Ectodermal cell (in vitro differentiated cells): ENCODE measurements around the gene COL6A1.

Source experiments
- H3K27ac ChIP-seq: 2 replicates; pipeline ENCODE4 v1.7.0; 2013; ENCODE audit warnings: mild to moderate bottlenecking, low read depth, low read length; ENCODE audit not compliant: insufficient read depth, poor library complexity, severe bottlenecking
- H3K27me3 ChIP-seq: 2 replicates; pipeline ENCODE4 v1.7.0; 2013; ENCODE audit warnings: mild to moderate bottlenecking, low read length; ENCODE audit not compliant: insufficient read depth, control insufficient read depth, poor library complexity, severe bottlenecking
- H3K36me3 ChIP-seq: one replicate; pipeline ENCODE4 v1.7.0; 2013; ENCODE audit warnings: low read length; ENCODE audit not compliant: control insufficient read depth, insufficient read depth
- H3K4me1 ChIP-seq: one replicate; pipeline ENCODE4 v1.7.0; 2013; ENCODE audit warnings: low read length; ENCODE audit not compliant: control insufficient read depth, insufficient read depth
- H3K4me3 ChIP-seq: 2 replicates; pipeline ENCODE4 v1.7.0; 2013; ENCODE audit warnings: low read depth, low read length, control low read depth; ENCODE audit not compliant: insufficient read depth
- H3K9me3 ChIP-seq: 2 replicates; pipeline ENCODE4 v1.7.0; 2013; ENCODE audit warnings: mild to moderate bottlenecking, low read length, moderate library complexity; ENCODE audit not compliant: control insufficient read depth
- WGBS, 2 experiments: methylation state at CpG; one replicate each; pipeline ENCODE4 v1.1.7; 2013; ENCODE audit warnings: missing lambda C conversion rate in 2 of 2; 5-methylcytosine and 5-hydroxymethylcytosine counted together

The COL6A1 gene

GRCh38 chr21:46028573-46029091, 47.1 kb downstream of the COL6A1 start:
- WGBS, 2 experiments = 100% methylated on average over 1 of the region's 1 CpG; no CpG with 5 or more reads in 1 of the 2 experiments
- H3K4me3 ChIP-seq = no peak overlapping the region
- H3K27ac ChIP-seq = no peak overlapping the region
- no peaks in the 10 kb centered on the region for H3K27me3 ChIP-seq
- H3K9me3 ChIP-seq = peaks cover 3% of the 10 kb centered on the region
- no peaks in the 10 kb centered on the region for H3K36me3 ChIP-seq
- H3K4me1 ChIP-seq = peaks cover 1% of the 10 kb centered on the region

GRCh38 chr21:46029186-46029924, 47.8 kb downstream of the COL6A1 start:
- H3K4me1 ChIP-seq = no peaks in the 10 kb centered on the region
- H3K27ac ChIP-seq = no peak overlapping the region
- WGBS, 2 experiments = 85 to 90% methylated on average over 5 of the region's 5 CpGs

GRCh38 chr21:46031484-46031883, 49.9 kb downstream of the COL6A1 start:
- 92% methylated on average over 12 of the region's 12 CpGs for WGBS, 2 experiments

More at GRCh38 chr21:46029186-46029924, 47.8 kb downstream of the COL6A1 start:
- Histone ChIP-seq H3K9me3 (peaks cover 3% of the 10 kb centered on the region), H3K36me3 (no peaks in the 10 kb centered on the region), H3K4me3 (no peak overlapping the region), H3K27me3 (no peaks in the 10 kb centered on the region)

GRCh38 chr21:46032100-46032499, 50.5 kb downstream of the COL6A1 start:
- WGBS, 2 experiments = 87 to 98% methylated on average over 6 of the region's 6 CpGs
- no peaks in the 10 kb centered on the region for H3K4me1 ChIP-seq
- no peak overlapping the region for H3K4me3 ChIP-seq
- H3K9me3 ChIP-seq = peaks cover 3% of the 10 kb centered on the region
- no peak overlapping the region for H3K27ac ChIP-seq
- no peaks in the 10 kb centered on the region for H3K27me3 ChIP-seq
- H3K36me3 ChIP-seq = no peaks in the 10 kb centered on the region

More at GRCh38 chr21:46031484-46031883, 49.9 kb downstream of the COL6A1 start:
- peaks cover 3% of the 10 kb centered on the region for H3K9me3 ChIP-seq
- no peaks in the 10 kb centered on the region for H3K4me1 ChIP-seq
- no peaks in the 10 kb centered on the region for H3K27me3 ChIP-seq
- no peak overlapping the region for H3K4me3 ChIP-seq
- H3K36me3 ChIP-seq = no peaks in the 10 kb centered on the region
- H3K27ac ChIP-seq = no peak overlapping the region

- no peaks in the 10 kb centered on the region for H3K27me3 ChIP-seq
- no peaks in the 10 kb centered on the region for H3K4me1 ChIP-seq
- 92 to 93% methylated on average over 58 to 60 of the region's 64 CpGs for WGBS, 2 experiments
- H3K4me3 ChIP-seq = no peak overlapping the region
- no peak overlapping the region for H3K27ac ChIP-seq
- H3K9me3 ChIP-seq = peaks cover 3% of the 10 kb centered on the region
- no peaks in the 10 kb centered on the region for H3K36me3 ChIP-seq
Observed at GRCh38 chr21:46033410-46034400, 52.1 kb downstream of the COL6A1 start.

- no peaks in the 10 kb centered on the region for H3K27me3 ChIP-seq
- WGBS, 2 experiments = 92 to 93% methylated on average over 45 of the region's 45 CpGs
- H3K4me3 ChIP-seq = no peak overlapping the region
- no peaks in the 10 kb centered on the region for H3K4me1 ChIP-seq
- H3K36me3 ChIP-seq = no peaks in the 10 kb centered on the region
- H3K27ac ChIP-seq = no peak overlapping the region
- H3K9me3 ChIP-seq = no peaks in the 10 kb centered on the region
Observed at GRCh38 chr21:46035809-46036695, 54.5 kb downstream of the COL6A1 start.

GRCh38 chr21:46036696-46037330, 55.2 kb downstream of the COL6A1 start:
- no peak overlapping the region for H3K4me3 ChIP-seq
- H3K4me1 ChIP-seq = no peaks in the 10 kb centered on the region
- H3K27ac ChIP-seq = no peak overlapping the region
- no peaks in the 10 kb centered on the region for H3K27me3 ChIP-seq
- 94% methylated on average over 30 of the region's 30 CpGs for WGBS, 2 experiments
- H3K36me3 ChIP-seq = no peaks in the 10 kb centered on the region
- H3K9me3 ChIP-seq = no peaks in the 10 kb centered on the region

GRCh38 chr21:46037331-46038325, 56.1 kb downstream of the COL6A1 start:
- H3K27ac ChIP-seq = no peak overlapping the region
- H3K4me3 ChIP-seq = no peak overlapping the region
- H3K4me1 ChIP-seq = no peaks in the 10 kb centered on the region
- 93 to 94% methylated on average over 52 of the region's 52 CpGs for WGBS, 2 experiments
- no peaks in the 10 kb centered on the region for H3K36me3 ChIP-seq
- H3K9me3 ChIP-seq = no peaks in the 10 kb centered on the region
- no peaks in the 10 kb centered on the region for H3K27me3 ChIP-seq
